ENCODE results near the gene IGF2BP2.

- TF ChIP-seq MTA1 (IDR thresholded peaks at IDR 0.05; ENCODE audit: borderline replicate concordance), result no peak
- no peak for TF ChIP-seq TCF7L2 (IDR thresholded peaks at IDR 0.05; ENCODE audit: low read depth, low read length)
- no peak for TF ChIP-seq POLR2B (IDR thresholded peaks at IDR 0.05; ENCODE audit: low read depth, partially characterized antibody)
- TF ChIP-seq ELK1 (CRISPR knock-in tag; IDR thresholded peaks at IDR 0.05), result no peak
- no peak for TF ChIP-seq ATF4 (CRISPR knock-in tag; IDR thresholded peaks at IDR 0.05)
- TF ChIP-seq SMARCE1 (IDR thresholded peaks at IDR 0.05), result peak; percentile 88
- TF ChIP-seq RBM39 (optimal IDR thresholded peaks at IDR 0.05; ENCODE audit: low read depth, low read length), result no peak
- TF ChIP-seq ATF7 (IDR thresholded peaks at IDR 0.05), result no peak
- no peak for TF ChIP-seq MTA3 (IDR thresholded peaks at IDR 0.05; ENCODE audit: borderline replicate concordance)
- no peak for TF ChIP-seq POLR2AphosphoS5 (IDR thresholded peaks at IDR 0.05; ENCODE audit: control insufficient read depth, insufficient read depth, low read depth, low read length)
- TF ChIP-seq SMARCC2 (IDR thresholded peaks at IDR 0.05; ENCODE audit: low read depth), result peak; percentile 61
- TF ChIP-seq E2F5 (CRISPR knock-in tag; IDR thresholded peaks at IDR 0.05), result no peak
- no peak for TF ChIP-seq TAF1 (IDR thresholded peaks at IDR 0.05; ENCODE audit: control insufficient read depth, extremely low read depth, insufficient read depth, low read length, severe bottlenecking)
- no peak for TF ChIP-seq EZH2 (IDR thresholded peaks at IDR 0.05; ENCODE audit: borderline replicate concordance, low read depth, low read length)
Observed at GRCh38 chr3:185796431-185797107, 28.3 kb downstream of the IGF2BP2 start.
